Myocyte (in vitro differentiated cells): ENCODE data around the gene DUSP22. TPM values are rescaled to one million over a fixed set of nuclear protein-coding genes. Genes with fewer than 3 reads are reported as not detected.

Experiments used
- DNase-seq: peaks from one replicate; pipeline ENCODE4 v3.0.0-alpha.2; 2012; ENCODE audit warnings: low read depth
- total RNA-seq: library from RNA; depleted of rRNA; stranded (reverse); fragments of >200 nt; gene quantifications from 2 replicates; pipeline ENCODE4 v1.2.3, GENCODE V29; 2014

The DUSP22 gene
- total RNA-seq, 1 donor from 2014 or later: 46.4 TPM

DNA sequence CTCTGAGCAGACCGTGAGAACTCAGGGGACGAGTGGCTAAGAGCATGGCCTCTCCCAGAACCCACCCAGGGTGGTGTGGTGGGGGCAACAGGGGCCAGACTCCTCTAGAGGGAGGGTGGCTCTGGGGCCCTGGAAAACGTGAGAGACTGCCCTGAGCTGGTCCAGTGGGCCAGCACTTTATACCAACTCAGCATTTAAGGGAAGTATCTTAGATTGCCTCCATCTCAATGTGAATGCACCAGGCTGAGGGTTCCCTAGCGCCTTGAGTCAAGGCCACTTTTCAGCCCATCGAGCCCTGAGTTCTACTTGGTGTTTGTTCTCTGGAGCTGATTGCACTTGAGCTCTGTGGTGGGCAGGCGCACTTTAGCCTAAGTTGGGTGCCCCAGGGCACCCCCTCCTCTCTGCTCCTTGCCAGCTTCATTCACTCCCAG, 57.2 kb downstream of the DUSP22 start:
- DNase-seq: no peak

DNA sequence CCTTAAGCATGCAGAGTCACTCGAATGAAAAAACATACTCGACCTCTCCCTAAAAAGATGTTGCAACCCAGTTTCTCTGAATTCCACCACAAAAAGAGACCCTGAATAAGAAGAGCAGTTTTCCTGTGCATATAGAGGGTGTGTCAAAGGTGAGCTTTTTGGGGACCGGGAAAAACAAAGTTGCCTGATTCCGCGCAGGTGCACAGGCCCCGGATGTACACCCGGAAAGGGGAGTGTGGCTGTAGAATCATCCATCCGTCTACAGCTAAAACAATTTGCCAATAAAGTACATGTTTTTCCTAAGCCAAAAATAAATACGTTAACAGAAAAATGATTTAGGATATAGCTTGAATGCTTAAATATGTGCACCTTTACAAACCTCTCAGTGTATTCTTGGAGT, 58.1 kb downstream of the DUSP22 start:
- no peak for DNase-seq

DNA sequence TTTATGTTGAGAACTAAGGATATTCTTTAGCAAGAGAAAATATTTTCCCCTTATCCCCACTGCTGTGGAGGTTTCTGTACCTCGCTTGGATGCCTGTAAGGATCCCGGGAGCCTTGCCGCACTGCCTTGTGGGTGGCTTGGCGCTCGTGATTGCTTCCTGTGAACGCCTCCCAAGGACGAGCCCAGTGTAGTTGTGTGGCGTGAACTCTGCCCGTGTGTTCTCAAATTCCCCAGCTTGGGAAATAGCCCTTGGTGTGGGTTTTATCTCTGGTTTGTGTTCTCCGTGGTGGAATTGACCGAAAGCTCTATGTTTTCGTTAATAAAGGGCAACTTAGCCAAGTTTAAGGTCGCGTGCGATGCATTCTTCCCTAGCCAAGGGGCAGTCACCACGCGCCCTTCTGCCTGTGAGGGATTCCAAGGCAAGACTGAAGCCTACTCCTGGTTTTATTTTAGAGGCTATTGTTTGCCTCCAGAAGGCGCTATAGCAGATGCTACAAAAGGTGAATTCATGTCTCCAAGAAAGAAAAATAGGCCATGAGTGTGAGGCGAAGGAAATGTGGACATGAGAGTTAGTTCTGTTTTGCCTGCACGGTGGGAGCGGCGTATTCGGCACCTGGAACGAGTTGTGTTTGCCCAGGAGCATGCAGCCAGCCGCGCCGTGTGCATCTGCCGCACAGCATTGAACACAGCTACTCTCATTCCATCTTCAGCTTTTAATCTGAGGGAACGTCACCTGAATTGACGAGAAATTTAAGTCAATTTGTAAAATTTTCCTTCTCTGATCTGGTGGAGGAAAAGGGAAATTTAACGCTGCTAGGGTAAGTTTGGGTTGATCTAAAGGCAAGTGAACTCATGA, 59.0 kb downstream of the DUSP22 start:
- DNase-seq: no peak

GRCh38 chr6:351867-352289, 59.6 kb downstream of the DUSP22 start:
- DNase-seq: no peak

DNA sequence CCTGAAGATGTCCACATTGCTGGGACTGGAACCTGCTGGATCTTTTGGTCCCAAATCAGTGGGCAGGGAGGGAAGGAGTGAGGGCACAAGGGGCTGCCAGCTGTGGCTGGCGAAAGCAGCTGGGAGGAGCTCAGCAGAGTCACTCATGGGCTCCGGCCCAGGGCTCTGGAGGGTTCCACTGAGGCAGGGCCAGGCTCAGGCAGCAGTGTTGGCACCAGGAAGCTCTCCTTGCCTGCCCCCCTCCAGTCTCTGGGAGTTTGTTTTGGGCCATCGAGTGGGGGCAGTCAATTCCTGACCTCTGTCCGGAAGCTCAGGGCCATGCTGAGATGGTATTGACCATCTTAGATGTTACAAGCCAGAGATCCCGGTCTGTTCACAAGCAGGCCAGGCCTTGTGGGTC, 60.2 kb downstream of the DUSP22 start:
- no peak for DNase-seq

DNA sequence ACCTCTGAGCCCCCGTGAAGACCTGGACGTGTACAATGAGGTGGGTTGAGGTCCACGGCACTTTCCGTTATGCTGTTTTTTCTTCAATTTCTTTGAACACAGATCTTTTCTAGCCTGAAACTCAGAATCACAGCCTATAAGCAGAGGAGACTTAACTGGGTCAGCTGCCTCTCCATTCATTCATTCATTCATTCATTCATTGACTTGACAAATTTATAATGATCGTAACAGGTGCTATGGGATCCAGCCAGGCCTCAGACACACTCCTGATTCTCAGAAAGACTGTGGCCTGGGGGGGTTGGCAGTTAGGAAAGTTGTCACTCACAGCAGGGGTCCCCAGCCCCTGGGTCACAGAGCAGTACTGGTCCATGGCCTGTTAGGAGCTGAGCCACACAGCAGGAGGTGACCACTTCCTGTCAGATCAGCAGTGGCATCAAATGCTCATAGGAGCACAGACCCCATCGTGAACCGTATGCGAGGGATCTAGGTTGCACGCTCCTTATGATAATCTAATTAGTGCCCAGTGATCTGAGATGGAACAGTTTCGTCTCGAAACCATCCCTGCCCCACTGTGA, 60.7 kb downstream of the DUSP22 start:
- DNase-seq: no peak

GRCh38 chr6:353642-354614, 61.6 kb downstream of the DUSP22 start:
- DNase-seq: no peak

DNA sequence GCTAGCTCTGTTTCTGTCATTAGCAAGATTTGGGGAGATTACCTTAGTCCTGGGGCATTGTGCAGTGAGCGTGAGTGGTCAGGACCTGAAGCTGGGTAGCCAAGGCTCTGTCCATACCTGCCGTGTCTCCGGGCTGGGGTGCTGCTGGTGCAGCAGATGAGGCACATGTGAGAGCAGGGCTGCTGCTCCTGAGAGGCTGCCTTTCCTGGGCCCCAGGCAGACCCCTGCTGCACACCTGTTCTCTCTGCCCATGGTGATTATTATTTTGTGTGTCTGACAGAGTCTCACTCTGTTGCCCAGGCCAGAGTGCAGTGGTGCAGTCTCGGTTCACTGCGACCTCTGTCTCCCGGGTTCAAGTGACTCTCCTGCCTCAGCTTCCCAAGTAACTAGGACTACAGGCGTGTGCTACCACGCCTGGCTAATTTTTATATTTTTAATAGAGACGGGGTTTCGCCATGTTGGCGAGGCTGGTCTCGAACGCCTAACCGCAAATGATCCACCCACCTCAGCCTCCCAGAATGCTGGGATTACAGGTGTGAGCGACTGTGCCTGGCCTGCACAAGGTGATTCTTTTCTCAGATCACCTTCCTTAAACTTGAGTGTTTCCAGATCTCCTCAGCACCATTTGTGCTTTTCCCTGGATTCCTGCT, 62.5 kb downstream of the DUSP22 start:
- DNase-seq: no peak

GRCh38 chr6:355373-356208, 63.3 kb downstream of the DUSP22 start:
- peak; percentile 34 for DNase-seq

- no peak for DNase-seq
Measured at GRCh38 chr6:356828-357251, 64.6 kb downstream of the DUSP22 start.

- DNase-seq: no peak
Measured at GRCh38 chr6:357261-357790, 65.0 kb downstream of the DUSP22 start.

GRCh38 chr6:357791-358341, 65.6 kb downstream of the DUSP22 start:
- DNase-seq: no peak

DNA sequence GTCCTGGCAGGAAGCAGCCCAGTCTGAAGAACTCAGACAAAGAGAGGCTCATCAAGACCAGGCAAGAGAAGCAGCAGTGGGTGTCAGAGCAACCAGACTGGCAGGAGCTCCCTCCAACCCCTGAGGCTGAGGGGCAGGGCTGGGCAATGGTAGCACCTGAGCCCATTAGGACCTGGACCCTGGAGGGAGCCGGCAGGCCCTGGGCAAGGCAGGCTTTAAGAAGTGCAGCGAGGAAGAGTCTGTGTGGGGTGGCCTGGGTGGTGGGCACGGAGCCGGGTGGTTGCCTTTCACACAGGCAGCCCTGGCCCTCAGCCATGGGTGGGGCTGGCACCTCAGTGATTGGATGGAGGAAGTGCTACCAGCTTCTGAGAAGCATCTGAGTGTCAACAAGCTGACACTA, 66.1 kb downstream of the DUSP22 start:
- DNase-seq: no peak

DNA sequence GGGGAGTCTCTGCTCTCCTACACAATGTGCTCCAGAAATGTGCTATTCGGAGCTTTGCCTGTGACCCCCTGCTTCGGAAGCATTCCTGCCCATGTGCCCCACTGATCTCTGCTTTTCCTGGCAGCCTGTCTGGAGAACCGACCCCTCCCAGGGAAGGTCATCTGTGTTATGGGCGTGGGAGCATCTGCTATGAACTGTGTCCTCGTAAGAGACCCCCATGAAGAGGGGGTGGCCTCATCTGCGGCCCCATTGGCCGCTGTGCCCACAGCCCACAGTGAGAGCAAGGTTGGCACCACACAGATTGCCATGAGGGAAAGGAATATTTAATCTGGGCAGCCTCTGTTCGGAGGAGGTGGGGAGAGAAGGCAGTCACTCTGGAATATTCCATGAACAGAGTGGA, 66.6 kb downstream of the DUSP22 start:
- no peak for DNase-seq

GRCh38 chr6:359261-360035, 67.2 kb downstream of the DUSP22 start:
- no peak for DNase-seq

DNA sequence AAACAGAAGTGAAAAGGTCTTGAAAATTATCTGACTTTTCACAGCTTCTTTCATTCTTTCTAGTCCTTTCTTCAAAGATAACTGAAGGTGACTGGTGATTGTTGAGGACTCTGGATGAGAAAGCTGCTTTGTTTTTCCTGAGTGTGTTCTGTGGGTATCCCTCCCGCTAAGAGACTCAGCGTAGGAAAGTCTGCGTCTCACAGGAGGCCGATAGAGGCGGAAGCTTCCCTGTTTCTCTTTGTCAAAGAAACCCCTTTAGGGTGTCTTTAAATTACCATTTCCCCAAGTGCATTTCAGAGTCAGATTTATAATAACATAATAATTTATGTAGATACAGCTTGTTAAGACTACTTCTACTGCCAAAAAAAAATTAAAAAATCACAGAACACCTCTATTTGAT, 68.1 kb downstream of the DUSP22 start:
- DNase-seq: no peak

DNA sequence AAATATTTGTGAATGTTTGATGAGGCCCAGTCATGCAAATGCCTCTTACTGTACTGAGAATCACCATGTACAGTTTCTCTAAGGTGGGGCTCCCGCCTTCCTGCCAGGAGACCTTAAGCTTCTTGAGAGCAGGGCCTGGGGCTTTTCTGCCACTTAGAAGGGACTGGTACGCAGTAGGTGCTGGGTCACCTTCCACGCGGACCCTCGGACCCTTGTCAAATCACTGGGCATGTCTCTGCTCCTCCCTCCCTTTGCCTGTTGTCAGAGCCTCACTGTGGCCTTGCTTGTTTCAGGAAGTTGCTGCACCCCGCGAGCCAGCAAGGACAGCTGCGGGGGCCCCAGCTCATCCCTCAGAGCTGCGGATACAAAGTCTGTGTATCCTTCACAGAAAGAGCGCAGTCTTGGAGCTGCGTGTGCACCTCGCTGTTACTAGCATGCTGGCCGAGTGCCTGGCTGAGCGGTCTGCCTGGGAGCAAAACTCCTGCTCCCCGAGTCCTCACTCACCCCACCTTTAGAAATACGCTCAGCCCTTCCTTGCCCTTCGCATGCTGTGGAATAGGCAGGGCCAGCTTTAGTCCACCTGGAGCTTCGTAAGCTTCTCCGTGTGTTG, 68.6 kb downstream of the DUSP22 start:
- no peak for DNase-seq

GRCh38 chr6:361411-362132, 69.3 kb downstream of the DUSP22 start:
- no peak for DNase-seq
